Esophagus muscularis mucosa (tissue), 4 donors: ENCODE results near the gene OPN1SW.

Experiments
- EP300 ChIP-seq: sonication (generic); formaldehyde crosslinking; IDR thresholded peaks from one replicate; pipeline ENCODE4 v1.6.1; 2017; ENCODE audit warnings: antibody characterized with exemption
- POLR2A ChIP-seq: fragments of 450-650 bp; IDR thresholded peaks from one replicate; pipeline ENCODE4 v1.6.1; 2017; ENCODE audit warnings: antibody characterized with exemption, moderate library complexity, mild to moderate bottlenecking, low read depth
- POLR2AphosphoS5 ChIP-seq, 2 donors: sonication (generic); formaldehyde crosslinking; IDR thresholded peaks; one replicate each; pipeline ENCODE4 v1.6.1; 2017; ENCODE audit warnings: antibody characterized with exemption in 2 of 2
- TF ChIP-seq, protein P1 (sequence below), 3 experiments: fragments of 200-600 bp in 2 of 3; fragments of 450-650 bp in 1 of 3; sonication (generic) in 2 of 3; IDR thresholded peaks; one replicate each; pipeline ENCODE4 v1.5.1; 2017 to 2019; ENCODE audit warnings: antibody characterized with exemption in 3 of 3, mild to moderate bottlenecking in 2 of 3, moderate library complexity in 1 of 3

DNA sequence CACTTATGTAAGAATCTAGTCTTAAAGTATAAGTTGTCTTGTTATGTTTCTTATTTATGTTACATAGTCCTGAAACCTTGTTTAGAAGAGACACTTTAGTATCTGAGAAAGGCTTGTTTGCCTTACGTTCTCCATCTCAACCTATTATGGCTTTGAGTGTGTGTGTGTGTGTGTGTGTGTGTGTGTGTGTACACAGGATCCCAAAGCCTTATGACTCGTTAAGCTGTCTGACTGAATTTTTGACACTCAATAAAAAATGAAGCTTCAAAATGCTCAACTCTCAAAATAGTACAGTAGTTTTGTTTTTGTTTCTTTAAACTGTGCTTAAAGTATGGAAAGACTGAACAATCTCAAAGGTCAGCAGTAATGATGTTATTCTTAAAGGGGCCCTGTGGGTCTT is 18.4 kb downstream of the OPN1SW start:
- TF ChIP-seq, protein P1, sequence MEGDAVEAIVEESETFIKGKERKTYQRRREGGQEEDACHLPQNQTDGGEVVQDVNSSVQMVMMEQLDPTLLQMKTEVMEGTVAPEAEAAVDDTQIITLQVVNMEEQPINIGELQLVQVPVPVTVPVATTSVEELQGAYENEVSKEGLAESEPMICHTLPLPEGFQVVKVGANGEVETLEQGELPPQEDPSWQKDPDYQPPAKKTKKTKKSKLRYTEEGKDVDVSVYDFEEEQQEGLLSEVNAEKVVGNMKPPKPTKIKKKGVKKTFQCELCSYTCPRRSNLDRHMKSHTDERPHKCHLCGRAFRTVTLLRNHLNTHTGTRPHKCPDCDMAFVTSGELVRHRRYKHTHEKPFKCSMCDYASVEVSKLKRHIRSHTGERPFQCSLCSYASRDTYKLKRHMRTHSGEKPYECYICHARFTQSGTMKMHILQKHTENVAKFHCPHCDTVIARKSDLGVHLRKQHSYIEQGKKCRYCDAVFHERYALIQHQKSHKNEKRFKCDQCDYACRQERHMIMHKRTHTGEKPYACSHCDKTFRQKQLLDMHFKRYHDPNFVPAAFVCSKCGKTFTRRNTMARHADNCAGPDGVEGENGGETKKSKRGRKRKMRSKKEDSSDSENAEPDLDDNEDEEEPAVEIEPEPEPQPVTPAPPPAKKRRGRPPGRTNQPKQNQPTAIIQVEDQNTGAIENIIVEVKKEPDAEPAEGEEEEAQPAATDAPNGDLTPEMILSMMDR (IDR thresholded peaks at IDR 0.05) = no peak
- no peak for TF ChIP-seq POLR2A
- no peak for TF ChIP-seq EP300
- TF ChIP-seq POLR2AphosphoS5 (IDR thresholded peaks at IDR 0.05) = no peak
